GM20000 (cell line): ENCODE data around the gene EPHB2.
"Not testable (repeated sequence)": the region's sequence is repeated elsewhere in the genome, so short reads cannot be mapped to it uniquely, and the experiment has no call there.

Source experiments
- DNase-seq: peaks from one replicate; pipeline ENCODE4 v3.0.0; 2012; ENCODE audit warnings: low spot score
- TF ChIP-seq, protein P1 (sequence below): IDR thresholded peaks from 2 replicates; pipeline ENCODE4 v1.5.1; 2012; ENCODE audit warnings: mild to moderate bottlenecking, control low read depth; ENCODE audit errors: extremely low read depth, missing control alignments

Gene EPHB2

DNA sequence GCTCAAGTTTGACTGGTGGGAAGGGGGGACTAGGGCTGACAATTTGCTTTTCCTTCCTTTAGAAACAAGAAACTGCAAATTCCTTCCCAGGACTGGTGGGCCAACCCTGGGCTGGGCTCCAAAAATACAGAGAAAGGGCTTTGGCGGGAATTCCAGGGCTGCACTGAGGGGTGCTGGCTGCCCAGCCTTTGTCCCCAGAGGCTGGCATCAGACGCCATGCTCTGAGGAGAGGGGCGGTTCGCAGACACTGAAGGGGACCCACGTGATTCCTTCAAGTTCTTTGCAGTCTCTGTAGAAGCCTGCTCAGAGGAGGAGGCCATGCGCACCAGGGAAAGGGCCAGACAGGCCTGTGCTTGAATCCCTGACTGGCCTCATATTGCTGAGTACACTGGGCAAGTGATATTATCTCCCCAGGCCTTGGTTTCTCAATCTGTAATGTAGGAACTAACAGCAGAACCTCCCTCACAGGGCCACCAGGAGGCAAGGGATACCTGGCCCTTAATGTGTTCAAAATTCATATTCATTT lies 119.5 kb downstream of the EPHB2 start:
- TF ChIP-seq, protein P1, sequence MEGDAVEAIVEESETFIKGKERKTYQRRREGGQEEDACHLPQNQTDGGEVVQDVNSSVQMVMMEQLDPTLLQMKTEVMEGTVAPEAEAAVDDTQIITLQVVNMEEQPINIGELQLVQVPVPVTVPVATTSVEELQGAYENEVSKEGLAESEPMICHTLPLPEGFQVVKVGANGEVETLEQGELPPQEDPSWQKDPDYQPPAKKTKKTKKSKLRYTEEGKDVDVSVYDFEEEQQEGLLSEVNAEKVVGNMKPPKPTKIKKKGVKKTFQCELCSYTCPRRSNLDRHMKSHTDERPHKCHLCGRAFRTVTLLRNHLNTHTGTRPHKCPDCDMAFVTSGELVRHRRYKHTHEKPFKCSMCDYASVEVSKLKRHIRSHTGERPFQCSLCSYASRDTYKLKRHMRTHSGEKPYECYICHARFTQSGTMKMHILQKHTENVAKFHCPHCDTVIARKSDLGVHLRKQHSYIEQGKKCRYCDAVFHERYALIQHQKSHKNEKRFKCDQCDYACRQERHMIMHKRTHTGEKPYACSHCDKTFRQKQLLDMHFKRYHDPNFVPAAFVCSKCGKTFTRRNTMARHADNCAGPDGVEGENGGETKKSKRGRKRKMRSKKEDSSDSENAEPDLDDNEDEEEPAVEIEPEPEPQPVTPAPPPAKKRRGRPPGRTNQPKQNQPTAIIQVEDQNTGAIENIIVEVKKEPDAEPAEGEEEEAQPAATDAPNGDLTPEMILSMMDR = no peak
- no peak for DNase-seq

DNA sequence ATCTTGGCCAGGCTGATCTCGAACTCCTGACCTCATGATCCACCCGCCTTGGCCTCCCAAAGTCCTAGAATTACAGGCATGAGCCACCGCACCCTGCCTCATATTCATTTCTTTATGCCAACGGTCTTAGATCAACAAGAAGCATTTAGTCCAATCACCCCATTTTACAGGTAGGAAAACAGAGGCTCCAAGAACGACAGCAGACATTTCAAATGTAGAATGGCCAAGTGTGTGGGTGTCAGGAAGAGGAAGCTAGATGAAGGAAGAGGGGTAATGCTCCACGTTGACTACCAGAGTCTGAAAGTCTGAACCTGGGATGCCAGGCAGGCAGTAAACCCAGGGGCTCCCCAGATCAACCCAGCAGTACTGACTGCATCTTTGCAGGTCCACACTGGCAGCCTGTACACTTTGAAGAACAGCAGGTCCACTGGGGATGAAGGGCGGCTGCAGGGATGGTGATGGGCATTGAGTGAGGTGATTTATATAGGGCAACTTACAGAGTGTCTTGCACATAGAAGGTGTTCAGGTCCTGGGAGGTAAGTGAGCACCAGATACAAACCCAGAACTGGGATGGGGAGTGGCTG lies 120.2 kb downstream of the EPHB2 start:
- TF ChIP-seq, protein P1 = no peak
- DNase-seq = no peak

DNA sequence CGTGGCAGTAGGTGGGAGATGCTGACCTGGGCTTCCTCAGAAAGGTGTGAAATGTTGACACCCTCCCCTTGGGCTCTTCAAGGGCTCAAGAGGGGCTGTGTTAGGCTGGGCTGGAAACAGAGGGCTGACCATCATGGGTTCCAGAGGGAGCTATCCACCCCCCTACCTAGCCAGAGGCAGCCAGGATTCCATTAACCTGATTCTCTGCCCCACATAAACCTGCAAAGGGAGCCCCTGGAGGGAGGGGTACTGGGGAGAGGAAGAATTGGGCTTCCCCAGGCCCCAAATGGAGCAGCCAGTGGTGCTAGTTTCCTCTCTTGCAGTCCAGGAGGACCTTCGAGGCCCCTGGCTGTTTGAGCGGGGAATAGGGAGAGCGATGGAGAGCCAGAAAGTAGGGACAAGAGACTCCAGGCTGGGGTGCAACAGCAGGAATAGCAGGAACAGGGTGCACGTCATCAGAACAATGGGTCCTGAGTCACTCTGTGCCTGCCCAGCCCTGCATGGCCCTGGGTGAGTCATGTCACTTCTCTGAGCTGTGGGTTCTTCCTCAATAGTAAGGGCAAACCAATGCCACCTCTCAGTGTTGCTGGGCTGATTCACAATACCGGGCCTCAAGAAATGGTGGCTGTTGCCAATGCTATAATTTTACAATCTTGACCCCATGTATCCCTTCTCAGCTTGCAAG lies 121.2 kb downstream of the EPHB2 start:
- DNase-seq = no peak
- TF ChIP-seq, protein P1 = no peak

DNA sequence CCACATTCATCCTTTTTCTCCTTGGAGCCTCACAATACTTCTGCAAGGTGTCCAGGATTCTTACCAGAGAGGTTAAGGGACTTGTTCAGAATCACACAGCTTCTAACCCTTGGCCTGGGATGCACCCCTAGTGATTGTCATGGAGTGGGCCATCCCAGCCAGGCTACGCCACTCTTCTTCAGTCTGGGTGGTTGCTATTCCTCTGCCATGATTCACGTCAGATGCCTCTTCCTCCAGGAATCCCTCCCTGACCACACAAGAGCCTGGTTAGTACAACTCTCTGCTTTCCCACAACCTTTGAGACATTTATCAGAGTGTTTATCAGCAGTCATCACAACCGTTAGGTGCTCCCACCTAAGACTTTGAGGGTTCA lies 121.8 kb downstream of the EPHB2 start:
- TF ChIP-seq, protein P1 = no peak
- DNase-seq = no peak

DNA sequence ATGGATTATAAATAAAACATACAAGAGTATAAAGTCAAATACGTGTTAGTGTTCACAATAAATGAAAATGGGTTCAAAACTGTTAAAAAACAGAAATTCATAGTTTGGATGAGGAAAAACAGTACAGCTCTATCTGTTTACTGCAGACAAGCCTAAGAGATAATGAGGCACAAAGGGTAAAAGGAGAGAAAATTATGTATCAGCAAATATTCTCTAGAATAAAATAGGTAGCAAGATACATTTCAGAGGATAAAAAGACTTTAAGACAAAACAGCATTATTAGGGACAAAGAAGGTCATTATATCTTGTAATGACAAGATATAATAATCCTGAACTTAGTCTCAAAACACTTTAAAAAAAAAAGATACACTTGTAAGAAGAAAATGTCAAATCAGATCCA lies 123.1 kb downstream of the EPHB2 start:
- TF ChIP-seq, protein P1 = no peak

DNA sequence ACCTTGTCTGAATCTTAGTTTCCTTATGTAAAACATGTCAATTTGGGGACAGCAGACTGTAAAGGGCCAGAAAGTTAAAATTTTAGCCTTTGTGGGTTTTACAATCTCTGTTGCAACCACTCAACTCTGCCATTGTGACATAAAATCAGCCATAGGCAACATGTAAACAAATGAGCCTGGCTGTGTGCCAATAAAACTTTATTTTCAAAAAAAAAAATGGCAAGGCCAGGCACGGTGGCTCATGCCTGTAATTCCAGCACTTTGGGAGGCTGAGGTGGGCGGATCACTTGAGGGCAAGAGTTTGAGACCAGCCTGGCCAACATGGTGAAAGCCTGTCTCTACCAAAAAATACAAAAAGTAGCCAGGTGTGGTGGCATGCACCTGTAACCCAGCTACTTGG lies 123.8 kb downstream of the EPHB2 start:
- DNase-seq = not testable (repeated sequence)

More for the DNA sequence above, 123.1 kb downstream of the EPHB2 start:
- no peak for DNase-seq

DNA sequence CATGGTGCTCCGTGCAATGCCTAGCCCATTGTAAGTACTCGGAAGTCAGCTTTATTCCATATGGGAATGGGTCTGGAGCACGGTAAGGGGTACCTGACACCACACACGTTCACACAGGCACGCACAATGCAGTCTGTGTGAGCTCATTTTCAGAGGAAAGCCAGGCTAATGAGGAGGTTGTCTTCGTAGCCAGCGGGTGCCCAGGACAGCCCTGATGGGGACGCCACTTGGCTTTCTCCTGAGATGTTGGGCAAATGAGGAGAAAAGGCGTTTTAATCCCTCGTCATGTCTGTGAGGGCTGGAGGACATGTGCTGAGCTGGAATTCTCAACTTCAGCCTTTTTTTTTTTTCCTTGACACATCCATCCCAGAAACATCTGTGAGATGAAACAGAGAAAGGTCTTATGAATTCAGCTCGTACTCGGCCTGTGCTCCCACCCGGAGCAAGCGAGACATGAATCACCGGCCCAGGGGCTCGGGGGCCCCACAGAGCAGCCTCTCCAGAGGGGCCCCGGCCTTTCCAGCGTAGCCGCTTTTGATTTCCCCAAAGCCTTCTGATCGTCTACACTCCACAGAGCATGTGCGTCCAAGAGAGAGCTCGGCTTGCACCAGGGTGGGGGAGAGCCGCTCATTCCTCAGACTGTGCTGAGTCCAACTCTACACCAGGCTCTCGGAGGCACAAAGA lies 125.1 kb downstream of the EPHB2 start:
- DNase-seq = no peak
- TF ChIP-seq, protein P1 = no peak
